WI38 (cell line): ENCODE results near the gene SCRN1.

Experiments
- H3K4me3 ChIP-seq: 2 replicates; pipeline ENCODE4 v1.5.1; 2011; ENCODE audit warnings: low read depth, mild to moderate bottlenecking, control low read depth, low read length
- TF ChIP-seq, protein P1 (sequence below): IDR thresholded peaks from 2 replicates; pipeline ENCODE4 v1.5.1; 2012; ENCODE audit warnings: low read depth, mild to moderate bottlenecking, control low read depth, low read length

Gene SCRN1

DNA sequence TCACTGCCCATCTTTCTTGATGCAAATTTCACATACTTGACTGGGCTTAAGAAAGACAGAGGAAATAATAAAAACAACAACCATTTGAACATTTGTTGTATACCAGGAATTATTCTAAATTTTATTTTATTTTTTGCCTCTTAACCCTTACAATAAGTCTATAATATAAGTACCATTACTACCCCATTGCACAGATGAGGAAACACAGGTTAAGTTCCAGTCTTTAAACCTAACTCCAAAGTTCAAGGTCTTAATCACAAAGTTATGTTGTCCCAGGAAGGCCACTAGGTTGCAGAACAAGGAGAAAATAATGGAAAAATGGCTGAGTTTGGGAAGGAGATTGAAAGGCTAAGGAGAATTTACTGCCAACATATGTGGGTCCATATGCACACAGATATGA is 33.4 kb upstream of the SCRN1 start:
- H3K4me3 ChIP-seq = no peak overlapping the region
- TF ChIP-seq, protein P1, sequence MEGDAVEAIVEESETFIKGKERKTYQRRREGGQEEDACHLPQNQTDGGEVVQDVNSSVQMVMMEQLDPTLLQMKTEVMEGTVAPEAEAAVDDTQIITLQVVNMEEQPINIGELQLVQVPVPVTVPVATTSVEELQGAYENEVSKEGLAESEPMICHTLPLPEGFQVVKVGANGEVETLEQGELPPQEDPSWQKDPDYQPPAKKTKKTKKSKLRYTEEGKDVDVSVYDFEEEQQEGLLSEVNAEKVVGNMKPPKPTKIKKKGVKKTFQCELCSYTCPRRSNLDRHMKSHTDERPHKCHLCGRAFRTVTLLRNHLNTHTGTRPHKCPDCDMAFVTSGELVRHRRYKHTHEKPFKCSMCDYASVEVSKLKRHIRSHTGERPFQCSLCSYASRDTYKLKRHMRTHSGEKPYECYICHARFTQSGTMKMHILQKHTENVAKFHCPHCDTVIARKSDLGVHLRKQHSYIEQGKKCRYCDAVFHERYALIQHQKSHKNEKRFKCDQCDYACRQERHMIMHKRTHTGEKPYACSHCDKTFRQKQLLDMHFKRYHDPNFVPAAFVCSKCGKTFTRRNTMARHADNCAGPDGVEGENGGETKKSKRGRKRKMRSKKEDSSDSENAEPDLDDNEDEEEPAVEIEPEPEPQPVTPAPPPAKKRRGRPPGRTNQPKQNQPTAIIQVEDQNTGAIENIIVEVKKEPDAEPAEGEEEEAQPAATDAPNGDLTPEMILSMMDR = no peak

DNA sequence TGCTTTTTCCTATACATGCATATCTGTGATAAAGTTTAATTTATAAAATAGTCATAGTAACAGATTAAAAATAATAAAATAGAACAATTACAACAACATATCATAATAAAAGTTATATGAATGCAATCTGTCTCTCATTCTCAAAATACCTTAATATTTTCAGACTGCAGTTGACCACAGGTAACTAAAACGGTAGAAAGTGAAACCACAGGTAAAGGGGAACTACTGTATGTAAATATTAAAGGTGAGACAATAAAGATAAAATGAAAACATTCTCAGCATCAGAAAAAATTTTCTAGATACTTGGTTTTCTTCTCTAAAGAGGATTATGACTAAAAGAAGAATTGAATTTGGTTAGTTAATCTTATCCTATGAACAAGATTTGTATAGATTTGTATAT is 30.9 kb upstream of the SCRN1 start:
- H3K4me3 ChIP-seq = no peak overlapping the region
- TF ChIP-seq, protein P1 = no peak

DNA sequence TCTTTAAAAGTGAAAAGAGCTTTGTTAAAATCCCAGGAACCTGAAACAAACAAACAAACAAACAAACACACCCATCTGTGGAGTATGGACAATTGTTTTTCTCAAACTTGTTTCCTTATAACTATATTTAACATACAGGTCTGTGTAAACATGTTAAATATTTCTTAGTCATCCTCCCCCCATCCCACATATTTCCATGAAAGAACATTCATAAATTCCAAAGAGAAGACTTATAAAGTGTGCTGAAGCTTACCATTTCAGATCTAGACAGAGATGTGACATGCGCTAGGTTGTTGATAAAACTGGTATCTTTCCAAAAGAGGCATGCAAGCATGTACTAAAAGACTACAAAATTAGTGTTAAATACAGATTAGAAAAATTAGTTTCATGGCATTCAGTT is 30.4 kb upstream of the SCRN1 start:
- TF ChIP-seq, protein P1 = no peak
- H3K4me3 ChIP-seq = no peak overlapping the region

DNA sequence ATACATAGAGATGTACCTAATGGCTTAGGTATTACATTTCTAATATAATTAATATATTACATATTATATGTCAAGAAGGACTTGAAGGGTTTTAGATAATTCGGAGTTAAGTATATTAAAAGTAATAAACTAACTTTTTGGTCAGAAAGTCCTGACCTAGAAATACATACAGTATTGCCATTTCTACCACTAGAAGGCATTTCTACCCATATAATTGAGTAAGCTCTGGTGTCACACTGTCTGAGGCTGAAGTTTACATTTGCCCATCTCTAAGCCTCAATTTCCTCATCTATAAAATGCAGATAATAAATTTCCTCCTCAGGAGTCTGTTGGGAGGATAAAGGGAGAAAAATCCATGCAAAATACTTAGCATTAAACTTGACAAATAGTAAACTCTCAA is 29.8 kb upstream of the SCRN1 start:
- TF ChIP-seq, protein P1 = no peak
- H3K4me3 ChIP-seq = no peak overlapping the region

DNA sequence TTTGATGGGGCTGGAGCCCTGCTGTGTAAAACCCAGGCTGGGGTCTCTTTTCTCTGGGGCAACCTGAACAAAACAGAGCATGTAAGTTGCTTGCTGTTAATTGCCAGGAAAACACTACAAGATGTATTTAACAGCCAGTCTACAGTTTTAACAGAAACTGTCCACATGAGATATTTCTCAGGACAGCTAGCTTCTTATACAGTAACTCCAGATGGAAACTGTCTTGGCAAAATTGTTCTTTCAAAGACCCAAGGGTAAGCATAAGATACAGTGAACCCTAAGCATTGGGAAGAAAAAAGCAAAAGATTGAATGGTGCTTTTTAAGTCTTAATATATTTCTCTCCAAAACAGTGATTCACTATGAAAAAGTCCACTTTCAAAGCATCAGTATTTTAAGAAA is 28.9 kb upstream of the SCRN1 start:
- TF ChIP-seq, protein P1 = no peak
- H3K4me3 ChIP-seq = no peak overlapping the region

DNA sequence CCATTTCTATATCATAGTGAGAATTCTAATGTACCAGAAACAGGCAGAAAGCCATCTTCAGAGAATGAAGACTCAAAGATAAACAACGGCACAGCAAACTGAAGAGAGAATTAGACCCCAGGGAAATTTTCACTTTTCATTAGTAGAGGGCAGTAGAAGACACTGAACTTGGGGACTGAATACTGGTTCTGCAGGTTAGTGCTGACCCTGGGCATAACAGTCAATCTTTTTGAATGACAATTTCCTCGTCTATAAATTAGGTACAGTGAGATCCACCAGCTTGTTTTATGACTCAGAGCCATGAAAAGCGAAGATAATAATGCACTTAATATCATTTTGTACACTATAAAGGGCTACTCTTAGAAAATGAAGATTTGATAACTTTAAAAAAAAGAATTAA is 23.2 kb upstream of the SCRN1 start:
- no peak overlapping the region for H3K4me3 ChIP-seq
- TF ChIP-seq, protein P1 = no peak

DNA sequence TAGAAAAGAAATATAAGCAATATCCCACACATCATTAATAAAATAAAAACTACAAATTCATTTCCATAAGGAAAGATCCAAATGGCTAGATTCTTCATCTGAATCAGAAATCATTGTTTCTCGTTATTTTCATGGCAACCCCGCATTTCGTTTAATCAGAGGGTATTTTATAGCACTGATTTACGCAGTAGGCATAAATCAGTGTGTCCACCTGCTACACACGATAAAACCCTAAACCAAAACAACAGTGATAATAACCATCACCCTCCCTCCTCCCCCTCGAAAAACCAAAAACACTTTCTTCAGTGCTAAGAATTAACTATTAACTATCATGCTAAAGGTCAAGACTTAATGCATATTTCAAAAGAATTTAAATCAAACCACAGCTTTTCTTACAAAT is 20.4 kb upstream of the SCRN1 start:
- TF ChIP-seq, protein P1 = no peak
- no peak overlapping the region for H3K4me3 ChIP-seq
